NCI-H510A treated with DMSO at 0.1 percent for 48 hours (cell line): ENCODE results near the gene ARID5A.

Experiments
- DNase-seq: peaks from one replicate; lab custom pipeline; 2025; lab: John Stamatoyannopoulos, UW

The ARID5A gene

GRCh38 chr2:96507957-96508520, 28.5 kb upstream of the ARID5A start:
- DNase-seq: peak; percentile 22

DNA sequence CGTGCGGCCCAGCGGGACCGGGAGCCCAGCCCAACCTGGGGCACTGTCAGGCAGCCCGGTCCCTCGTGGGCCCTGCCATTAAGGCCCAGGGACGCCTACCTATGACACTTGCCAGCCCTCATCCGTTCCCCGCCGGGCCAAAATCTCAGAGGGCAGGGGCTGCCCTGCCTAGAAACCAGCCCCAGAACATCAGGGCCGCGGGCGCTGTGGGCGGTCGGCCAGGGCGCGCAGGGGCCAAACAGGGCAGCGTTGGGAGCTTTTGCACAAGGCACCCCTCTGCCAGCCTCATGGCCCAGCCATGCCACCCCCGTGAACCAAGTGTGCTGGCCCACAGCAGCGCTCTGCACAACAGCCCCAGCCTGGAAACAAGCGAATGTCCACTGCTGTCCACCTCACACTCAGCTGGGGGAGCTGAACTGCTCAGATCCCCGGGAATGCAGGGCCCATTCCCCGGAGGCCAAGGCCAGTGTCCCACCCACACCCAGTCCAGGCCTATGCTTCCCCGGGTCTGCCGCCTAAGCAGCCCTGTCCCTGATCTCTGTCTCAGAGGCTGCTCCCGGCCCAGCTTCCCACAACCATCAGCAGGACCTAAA, 27.9 kb upstream of the ARID5A start:
- DNase-seq: no peak

DNA sequence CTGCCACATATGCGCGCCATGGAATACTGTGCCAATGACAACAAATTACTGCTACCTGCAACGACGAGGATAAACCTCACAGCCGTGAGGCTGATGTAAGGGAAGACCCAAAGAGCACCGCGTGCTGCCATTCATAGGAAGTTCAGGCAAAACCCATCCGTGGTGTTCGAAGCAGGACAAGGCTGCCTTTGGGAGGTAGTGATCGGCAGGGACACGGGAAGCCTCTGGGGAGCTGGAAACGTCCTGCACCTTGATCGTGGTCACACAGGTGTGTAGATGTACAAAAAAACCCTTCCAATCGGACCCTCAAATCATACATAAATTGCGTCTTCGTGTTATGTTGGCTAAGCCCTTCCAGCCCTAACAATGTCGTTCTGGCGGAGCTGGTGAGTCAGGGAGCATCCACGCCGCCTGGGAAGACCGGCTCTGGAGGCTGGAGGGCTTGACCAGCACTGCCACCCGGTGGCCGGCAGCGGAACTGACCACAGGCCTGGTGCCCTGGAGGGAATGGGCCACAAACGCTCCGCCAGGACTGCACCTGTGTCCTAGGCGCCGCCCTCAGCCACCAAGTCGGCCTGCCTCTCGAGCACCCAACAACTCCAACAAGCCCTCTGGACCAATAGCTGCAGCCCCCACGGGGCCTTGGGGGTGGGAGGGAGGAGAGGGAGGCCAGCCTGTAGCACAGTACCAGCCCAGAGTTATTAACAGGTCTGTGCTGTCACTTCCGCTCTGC, 27.3 kb upstream of the ARID5A start:
- peak; percentile 86 for DNase-seq

DNA sequence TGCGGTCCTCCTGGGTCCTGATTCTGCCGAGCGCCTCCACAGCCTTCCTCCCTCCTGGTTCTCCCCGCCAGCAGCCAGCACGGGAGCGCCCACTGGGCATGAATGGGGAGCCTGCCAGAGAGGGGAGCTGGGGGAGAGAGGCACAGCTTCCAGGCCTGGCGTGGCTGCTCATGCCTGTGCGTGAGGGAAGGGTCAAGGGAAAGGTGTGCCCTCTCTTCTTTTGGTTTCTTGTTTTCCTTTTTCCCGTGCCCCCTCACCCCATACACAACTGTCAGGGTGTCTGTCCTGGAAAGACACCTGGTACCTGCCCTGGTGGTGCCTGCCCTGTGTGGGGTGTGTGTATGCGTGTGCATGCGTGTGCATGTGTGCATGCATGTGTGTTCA, 26.7 kb upstream of the ARID5A start:
- DNase-seq: no peak

- no peak for DNase-seq
Observed at GRCh38 chr2:96510931-96511595, 25.5 kb upstream of the ARID5A start.

GRCh38 chr2:96511851-96512250, 24.7 kb upstream of the ARID5A start:
- DNase-seq: no peak

- DNase-seq: no peak
Observed at GRCh38 chr2:96512341-96512740, 24.2 kb upstream of the ARID5A start.

DNA sequence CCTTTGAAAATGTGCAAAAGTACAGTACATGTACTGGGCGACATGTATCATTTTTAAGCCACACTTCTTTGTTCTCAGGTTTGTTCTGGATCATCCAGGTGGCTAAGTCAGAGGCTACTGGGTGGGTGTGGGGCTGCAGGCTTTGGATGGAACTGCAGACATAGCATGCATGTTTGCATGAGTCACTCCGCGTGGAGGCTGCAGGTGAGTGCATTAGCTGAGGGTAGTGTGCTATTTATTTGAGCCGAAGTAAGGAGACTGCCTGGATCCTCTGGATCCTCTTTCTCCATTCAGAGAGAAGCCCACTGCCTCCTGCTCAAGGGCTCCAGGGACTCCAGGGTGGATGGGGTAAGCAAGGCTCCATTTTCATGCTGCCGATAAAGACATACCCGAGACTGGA, 22.0 kb upstream of the ARID5A start:
- DNase-seq: no peak

GRCh38 chr2:96517079-96517478, 19.5 kb upstream of the ARID5A start:
- DNase-seq: no peak

- no peak for DNase-seq
Observed at GRCh38 chr2:96520231-96520630, 16.3 kb upstream of the ARID5A start.

- DNase-seq: no peak
Observed at GRCh38 chr2:96520697-96521096, 15.9 kb upstream of the ARID5A start.

DNA sequence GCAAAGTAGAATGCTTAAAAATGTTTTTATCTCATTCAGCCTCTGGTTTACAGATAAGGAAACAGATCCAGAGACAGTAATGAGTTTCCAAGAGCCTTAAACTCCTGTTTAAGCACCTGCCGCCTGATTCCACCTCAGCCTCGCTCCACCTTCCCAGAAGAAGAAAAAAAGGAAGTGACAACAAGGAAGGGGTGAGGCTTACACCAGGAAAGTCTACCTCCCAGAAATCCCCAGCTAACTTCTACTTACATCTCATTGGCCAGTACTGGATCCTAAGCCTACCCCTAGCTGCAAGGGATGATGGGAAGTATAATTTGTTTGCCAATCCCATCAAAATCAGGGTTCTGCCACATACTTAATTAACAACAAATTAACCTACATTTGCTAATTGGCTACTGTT, 15.3 kb upstream of the ARID5A start:
- no peak for DNase-seq

DNA sequence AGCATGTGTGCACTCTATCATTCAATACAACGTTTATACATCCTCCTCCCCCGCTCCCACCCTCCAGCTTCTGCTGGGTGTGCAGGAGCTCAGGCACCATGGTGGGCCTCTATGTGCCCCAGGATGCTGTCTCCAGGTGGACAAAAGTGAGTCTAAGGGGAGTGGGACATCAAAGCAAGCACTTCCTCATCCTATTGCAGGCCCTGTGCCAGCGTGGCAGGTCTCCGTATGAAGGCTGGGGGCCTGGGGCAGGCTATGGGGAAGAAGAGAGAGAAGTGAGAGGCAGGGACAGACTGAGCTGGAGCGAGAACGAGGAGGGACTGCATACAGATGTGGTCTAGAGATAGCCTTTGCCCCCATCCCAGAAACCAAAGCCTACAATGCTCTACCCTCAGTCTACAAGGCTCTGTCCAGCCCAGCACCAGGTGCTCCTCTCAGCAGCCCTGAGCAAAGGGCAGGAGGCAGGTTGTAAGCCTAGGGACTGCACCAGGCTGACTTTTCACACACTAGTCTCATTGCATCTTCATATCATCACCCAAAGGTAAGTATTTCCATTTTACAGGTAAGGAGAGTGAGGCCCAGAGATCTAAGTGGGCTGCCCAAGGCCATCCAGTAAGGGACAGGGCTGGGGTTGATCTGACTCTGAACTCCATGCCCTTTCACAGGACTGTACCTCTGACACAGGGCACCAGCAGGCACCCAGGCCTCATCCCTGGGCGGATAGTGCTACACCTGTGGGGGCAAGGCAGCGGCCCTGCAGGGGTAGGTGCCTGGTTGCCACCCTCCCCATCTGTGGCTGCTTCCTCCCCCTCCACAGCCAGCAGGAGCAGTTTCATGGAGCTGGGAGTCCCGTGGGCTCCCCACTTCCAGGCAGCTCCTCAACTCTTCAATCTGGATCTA, 14.0 kb upstream of the ARID5A start:
- no peak for DNase-seq

DNA sequence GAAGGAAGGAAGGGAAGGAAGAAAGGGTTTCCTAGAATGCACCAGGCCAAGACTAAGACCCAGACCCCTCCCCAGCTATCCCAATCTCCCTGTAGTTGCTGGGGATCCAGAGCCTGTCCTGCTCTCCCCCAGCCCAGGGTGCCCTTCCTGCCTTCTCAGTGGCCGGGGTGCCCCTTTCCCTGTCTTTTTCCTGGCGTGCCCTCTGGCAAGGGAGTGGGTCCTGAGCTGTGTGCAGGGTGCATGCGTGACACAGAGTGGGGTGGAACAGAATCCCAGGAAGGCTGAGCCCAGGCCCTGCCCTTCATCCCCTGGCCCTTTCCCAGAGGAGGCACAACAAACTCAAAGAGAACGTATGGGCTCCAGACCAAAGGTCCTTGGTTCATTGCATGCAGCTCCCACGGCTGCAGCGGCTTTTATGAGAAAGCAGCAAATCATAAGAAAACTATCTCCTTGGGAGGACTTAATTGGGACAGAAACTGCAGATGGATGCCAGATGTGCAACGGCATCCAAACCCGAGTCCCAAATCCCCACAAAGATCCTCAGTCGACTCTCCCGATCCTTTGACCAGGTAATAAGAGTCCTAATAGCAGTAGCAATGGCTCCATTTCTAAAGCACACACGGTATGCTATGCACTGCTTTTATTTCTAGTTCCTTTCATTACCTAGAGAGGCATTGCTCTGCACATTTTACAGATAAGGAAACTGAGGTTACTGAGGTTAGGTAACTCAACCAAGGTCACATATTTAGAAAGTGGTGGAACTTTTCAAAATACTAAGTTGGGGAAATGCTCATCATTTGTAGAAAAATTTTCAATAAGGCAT, 12.7 kb upstream of the ARID5A start:
- DNase-seq: no peak

- DNase-seq: no peak
Observed at GRCh38 chr2:96524482-96525210, 11.9 kb upstream of the ARID5A start.

- DNase-seq: no peak
Observed at GRCh38 chr2:96525211-96525507, 11.4 kb upstream of the ARID5A start.

DNA sequence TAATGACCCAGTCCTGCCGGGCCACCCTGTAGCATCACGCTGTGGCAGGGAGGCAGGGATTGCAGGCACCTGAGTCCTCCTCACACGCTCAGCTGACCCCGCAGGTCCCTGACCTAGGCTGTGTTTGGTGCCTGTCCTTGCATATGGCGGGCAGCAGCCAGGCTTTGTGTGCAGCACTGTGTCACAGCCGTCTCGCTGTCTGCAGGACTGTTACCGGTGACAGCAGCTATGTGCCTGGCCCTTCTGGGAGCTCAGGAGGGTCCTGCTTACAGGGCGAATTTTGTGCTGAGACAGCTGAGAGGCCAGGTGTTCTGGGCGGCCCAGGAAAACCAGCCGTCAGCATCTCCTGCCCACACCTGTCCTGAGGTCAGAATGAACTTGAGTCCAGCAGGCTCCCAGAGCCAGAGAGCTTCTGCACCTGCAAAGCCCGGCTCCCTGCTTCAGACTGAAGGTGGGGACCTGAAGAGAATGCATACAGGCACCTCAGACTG, 10.4 kb upstream of the ARID5A start:
- no peak for DNase-seq

DNA sequence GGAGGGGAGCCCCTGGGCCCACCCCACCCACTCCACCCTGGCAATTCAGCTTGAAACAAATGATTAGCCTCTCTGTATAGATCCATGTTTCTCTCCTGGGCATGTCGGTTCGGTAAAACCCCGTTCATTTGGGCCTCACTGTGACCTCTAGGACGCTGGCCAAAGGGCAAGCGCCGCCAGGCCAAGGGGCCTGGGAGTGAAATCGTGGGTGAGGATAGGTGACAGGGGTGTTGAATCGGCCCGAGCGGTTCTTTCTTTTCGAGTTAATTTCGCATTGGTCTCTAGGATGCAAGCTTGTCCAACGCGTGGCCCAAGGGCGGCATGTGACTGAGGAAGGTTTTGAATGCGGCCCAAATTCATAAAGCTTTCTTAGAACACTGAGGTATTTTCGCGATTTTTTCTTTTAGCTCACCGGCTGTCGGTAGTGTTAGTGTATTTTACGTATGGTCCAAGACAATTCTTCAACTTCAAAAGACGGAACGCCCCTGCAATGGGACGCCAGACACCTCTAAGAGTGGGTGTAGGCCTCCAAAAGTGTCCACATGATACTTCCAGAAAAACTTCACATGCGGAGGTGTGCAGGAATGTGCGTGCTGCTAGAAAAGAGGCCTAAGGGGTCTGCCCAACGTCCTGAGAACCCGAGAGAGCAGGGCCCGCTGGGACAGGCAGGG, 9.8 kb upstream of the ARID5A start:
- DNase-seq: no peak

DNA sequence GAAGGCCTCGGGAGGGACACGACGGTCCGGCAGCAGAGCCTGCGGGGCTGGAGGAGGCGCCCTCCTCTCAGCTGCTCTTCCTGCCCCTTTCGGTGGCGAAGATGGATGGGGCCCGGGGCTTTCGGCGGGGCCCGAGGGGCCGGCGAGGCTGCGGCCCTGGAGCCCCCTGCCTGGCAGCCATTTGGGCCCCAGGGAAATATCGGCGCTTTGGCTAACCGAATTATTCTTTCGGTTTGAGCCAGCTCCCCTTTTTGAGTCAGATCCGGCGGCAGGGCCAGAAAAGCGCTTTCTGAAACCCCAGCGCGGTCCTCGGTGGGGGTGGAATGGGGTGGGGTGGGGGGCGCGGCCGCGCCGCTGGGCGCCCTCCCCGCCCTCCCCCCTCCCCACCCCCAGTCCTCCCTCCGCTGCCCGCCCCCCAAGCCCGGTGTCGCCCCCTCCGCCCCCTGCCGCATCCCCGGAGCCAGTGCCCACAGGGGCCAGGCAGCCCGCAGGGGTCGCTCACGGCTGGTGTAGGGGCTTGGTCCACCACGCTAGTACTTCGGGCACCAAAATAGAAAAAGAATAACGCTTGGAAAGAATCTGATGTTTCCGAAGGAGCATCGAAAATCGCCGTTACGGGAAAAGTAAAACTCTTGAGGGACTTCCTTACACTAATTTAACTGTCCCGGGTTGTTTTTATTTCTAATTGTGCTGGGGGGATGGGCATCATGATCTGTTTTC, 9.1 kb upstream of the ARID5A start:
- DNase-seq: no peak
